GM18511 (cell line): ENCODE data around the gene LYPD8.

Experiments
- ATAC-seq: cut with Tn5 transposase; IDR thresholded peaks from one replicate; pipeline ENCODE4 v1.9.1; 2021; ENCODE audit warnings: mild to moderate bottlenecking, moderate library complexity; ENCODE audit not compliant: unreplicated experiment

LYPD8 gene

GRCh38 chr1:248758352-248758751 is 2.8 kb upstream of the LYPD8 start:
- ATAC-seq = no peak

- ATAC-seq = no peak
Measured at GRCh38 chr1:248757784-248758195, 2.2 kb upstream of the LYPD8 start.

- no peak for ATAC-seq
Measured at GRCh38 chr1:248756636-248757035, 1.1 kb upstream of the LYPD8 start.

- ATAC-seq = no peak
Measured at GRCh38 chr1:248756151-248756550, 592 bp upstream of the LYPD8 start.

GRCh38 chr1:248753708-248754280 is 1.8 kb downstream of the LYPD8 start:
- no peak for ATAC-seq

- no peak for ATAC-seq
Measured at GRCh38 chr1:248753029-248753594, 2.4 kb downstream of the LYPD8 start.

GRCh38 chr1:248752161-248753028 is 3.2 kb downstream of the LYPD8 start:
- no peak for ATAC-seq

GRCh38 chr1:248751635-248752034 is 3.9 kb downstream of the LYPD8 start:
- ATAC-seq = no peak

- ATAC-seq = no peak
Measured at GRCh38 chr1:248751142-248751541, 4.4 kb downstream of the LYPD8 start.

GRCh38 chr1:248750496-248750895 is 5.1 kb downstream of the LYPD8 start:
- no peak for ATAC-seq

GRCh38 chr1:248748211-248748610 is 7.3 kb downstream of the LYPD8 start:
- ATAC-seq = no peak

- ATAC-seq = no peak
Measured at GRCh38 chr1:248740876-248741275, 14.7 kb downstream of the LYPD8 start.

GRCh38 chr1:248739572-248740205 is 15.9 kb downstream of the LYPD8 start:
- no peak for ATAC-seq

GRCh38 chr1:248737457-248737856 is 18.1 kb downstream of the LYPD8 start:
- ATAC-seq = no peak

GRCh38 chr1:248736977-248737376 is 18.6 kb downstream of the LYPD8 start:
- ATAC-seq = no peak

GRCh38 chr1:248733566-248733965 is 22.0 kb downstream of the LYPD8 start:
- ATAC-seq = no peak

GRCh38 chr1:248730507-248731335 is 24.8 kb downstream of the LYPD8 start:
- no peak for ATAC-seq

GRCh38 chr1:248714248-248714647 is 41.3 kb downstream of the LYPD8 start:
- no peak for ATAC-seq

- no peak for ATAC-seq
Measured at GRCh38 chr1:248710305-248710900, 45.2 kb downstream of the LYPD8 start.

- no peak for ATAC-seq
Measured at GRCh38 chr1:248704606-248705005, 51.0 kb downstream of the LYPD8 start.
